ENCODE data around the gene RNF213. TPM values are rescaled to one million over a fixed set of nuclear protein-coding genes. Genes with fewer than 3 reads are reported as not detected.

Gene RNF213
- total RNA-seq, 1 donor from 2014 or later = 59.0 TPM

- DNase-seq = no peak
These were observed 113.5 kb downstream of the RNF213 start for GRCh38 chr17:80374039-80374731.

- DNase-seq = no peak
These were observed 114.3 kb downstream of the RNF213 start for GRCh38 chr17:80374732-80375585.

GRCh38 chr17:80376531-80376930 lies 115.9 kb downstream of the RNF213 start:
- no peak for DNase-seq

- DNase-seq = no peak
These were observed 117.1 kb downstream of the RNF213 start for GRCh38 chr17:80377798-80378197.

- DNase-seq = no peak
These were observed 118.7 kb downstream of the RNF213 start for GRCh38 chr17:80379348-80379747.

GRCh38 chr17:80380068-80380467 lies 119.4 kb downstream of the RNF213 start:
- DNase-seq = no peak

- no peak for DNase-seq
These were observed 119.9 kb downstream of the RNF213 start for GRCh38 chr17:80380555-80381002.

GRCh38 chr17:80381416-80381923 lies 120.8 kb downstream of the RNF213 start:
- no peak for DNase-seq

GRCh38 chr17:80382446-80382845 lies 121.8 kb downstream of the RNF213 start:
- DNase-seq = no peak

- no peak for DNase-seq
These were observed 122.3 kb downstream of the RNF213 start for GRCh38 chr17:80382956-80383355.

- DNase-seq = no peak
These were observed 123.7 kb downstream of the RNF213 start for GRCh38 chr17:80384078-80384960.

GRCh38 chr17:80385046-80385445 lies 124.4 kb downstream of the RNF213 start:
- DNase-seq = no peak

- no peak for DNase-seq
These were observed 125.7 kb downstream of the RNF213 start for GRCh38 chr17:80386341-80386740.

- no peak for DNase-seq
These were observed 126.4 kb downstream of the RNF213 start for GRCh38 chr17:80387071-80387470.

- no peak for DNase-seq
These were observed 127.5 kb downstream of the RNF213 start for GRCh38 chr17:80388175-80388574.

- no peak for DNase-seq
These were observed 127.9 kb downstream of the RNF213 start for GRCh38 chr17:80388601-80389000.

GRCh38 chr17:80389011-80389995 lies 128.7 kb downstream of the RNF213 start:
- no peak for DNase-seq

- DNase-seq = no peak
These were observed 132.7 kb downstream of the RNF213 start for GRCh38 chr17:80393241-80393890.

GRCh38 chr17:80393961-80394360 lies 133.3 kb downstream of the RNF213 start:
- DNase-seq = no peak

GRCh38 chr17:80394629-80395216 lies 134.1 kb downstream of the RNF213 start:
- DNase-seq = no peak
